ENCODE data around the gene STK17B.
"Not testable (repeated sequence)": the region's sequence is repeated elsewhere in the genome, so short reads cannot be mapped to it uniquely, and the experiment has no call there.

STK17B gene

GRCh38 chr2:196105951-196106350, 65.4 kb downstream of the STK17B start:
- no peak for DNase-seq

GRCh38 chr2:196104066-196104465, 67.3 kb downstream of the STK17B start:
- DNase-seq = no peak

- DNase-seq = no peak
Observed at GRCh38 chr2:196103626-196104025, 67.8 kb downstream of the STK17B start.

DNA sequence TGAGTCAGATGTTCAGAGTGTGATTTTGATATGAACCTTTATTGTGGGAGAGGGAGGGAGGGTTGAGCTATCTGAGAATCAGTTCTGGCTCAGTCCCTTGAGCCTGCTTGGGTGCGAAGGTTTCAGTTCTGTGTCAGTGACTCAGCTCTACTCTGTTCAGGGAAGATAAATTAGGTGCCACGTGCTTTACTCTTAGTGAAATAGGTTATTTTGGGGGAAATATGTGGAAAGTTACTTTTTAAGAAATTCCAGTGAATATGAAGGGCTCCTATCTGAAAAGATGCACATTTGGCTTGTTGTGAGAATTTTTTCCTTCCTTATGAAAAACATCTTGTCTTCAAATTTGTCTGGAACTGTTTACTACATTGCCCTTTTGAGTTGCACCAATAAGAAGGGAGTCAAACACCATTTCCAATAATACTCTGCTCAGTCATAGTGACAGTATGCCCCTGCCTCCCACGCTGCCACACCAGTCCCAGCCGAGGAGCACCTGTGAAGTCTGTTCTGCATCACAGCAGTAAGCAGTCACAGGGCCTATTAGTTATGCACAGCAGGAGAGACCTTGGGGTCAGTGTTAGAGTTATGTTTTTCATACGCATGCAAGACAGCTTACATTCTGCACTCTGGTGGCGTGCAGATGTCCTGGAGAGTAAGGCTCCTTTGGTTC, 69.9 kb downstream of the STK17B start:
- no peak for DNase-seq

DNA sequence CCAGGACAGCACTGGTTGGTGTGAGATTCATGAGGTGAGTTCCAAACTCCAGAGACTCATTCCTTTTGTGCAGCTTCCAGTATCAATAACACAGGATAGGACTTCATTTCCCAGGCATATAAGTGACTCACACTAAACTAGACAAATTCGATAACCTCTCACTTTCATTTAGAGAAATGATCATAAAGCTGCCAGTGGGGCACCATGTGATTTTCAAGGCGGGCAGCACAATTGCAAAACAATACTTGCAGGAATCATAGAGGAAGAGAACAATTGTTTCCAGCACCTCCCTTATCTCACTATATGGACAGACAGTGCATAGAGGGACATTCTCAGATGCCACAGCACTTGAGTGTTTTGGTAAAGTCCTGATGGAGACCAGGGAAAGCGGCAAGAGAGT, 71.5 kb downstream of the STK17B start:
- DNase-seq = no peak

DNA sequence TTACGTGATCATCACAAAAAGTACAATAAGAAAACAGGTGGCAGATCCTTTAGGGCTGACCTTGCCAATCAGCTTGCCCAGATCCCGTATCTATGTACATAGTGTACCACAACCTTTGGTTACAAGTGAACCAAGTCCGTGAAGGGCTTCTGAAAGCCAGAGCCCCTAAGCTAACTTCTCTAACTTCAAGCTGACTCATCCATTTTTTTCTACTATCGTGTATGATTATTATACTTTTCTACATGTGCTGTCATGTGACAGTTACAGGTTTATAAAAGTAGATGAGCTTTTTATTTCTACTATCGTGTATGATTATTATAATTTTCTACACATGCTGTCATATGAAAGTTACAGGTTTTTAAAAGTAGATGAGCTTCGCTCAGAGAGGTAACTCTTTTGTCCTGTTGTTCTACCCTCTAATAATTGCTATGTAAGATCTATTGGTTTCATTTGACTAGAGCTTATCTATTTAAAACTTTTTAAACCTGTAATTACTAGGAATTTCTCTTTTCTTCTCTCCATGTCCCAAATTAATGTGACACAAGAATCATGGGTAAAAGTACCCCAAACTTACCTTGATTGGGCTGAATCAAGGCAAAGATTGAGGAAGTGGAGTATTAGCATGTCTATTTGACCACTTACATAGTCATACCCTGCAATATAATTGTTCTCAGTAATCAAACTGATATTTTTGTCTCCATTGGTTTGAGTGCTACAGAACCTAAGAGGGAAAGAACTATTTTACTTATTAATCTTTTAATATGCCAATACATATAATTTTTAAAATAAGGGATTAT, 73.3 kb downstream of the STK17B start:
- DNase-seq = no peak

DNA sequence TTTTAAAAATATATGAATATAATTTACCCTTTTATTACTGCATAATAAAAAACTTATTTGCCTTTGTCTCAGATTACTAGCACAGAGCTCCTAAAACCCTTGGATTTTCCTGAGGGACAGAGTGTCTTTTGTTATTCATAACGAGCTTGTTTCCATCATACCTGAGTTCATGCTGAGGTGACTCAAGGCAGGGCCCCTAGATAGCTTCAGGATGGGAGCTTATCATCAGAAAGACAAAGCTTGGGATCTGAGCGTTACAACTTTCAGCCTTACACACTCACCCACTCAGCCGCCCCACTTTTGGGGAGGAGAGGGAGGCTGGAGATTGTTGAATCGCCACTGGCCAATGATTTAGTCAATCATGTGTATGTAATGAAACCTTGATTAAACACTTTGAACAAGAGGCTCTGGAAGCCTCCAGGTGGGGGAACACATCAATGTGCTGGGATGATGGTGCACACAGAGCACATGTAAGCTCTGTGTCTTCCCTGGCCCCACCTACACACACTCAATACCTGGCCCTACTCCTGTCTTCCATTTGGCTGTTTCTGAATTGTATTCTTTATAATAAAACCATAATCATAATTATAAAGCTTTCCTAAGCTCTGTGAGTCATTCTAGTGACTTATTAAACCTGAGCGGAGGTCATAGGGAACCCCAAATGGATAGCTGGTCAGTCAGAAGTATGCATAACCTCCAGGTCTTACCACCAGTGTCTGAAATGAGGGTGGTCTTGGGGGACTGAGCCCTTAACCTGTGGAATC, 74.2 kb downstream of the STK17B start:
- no peak for DNase-seq

DNA sequence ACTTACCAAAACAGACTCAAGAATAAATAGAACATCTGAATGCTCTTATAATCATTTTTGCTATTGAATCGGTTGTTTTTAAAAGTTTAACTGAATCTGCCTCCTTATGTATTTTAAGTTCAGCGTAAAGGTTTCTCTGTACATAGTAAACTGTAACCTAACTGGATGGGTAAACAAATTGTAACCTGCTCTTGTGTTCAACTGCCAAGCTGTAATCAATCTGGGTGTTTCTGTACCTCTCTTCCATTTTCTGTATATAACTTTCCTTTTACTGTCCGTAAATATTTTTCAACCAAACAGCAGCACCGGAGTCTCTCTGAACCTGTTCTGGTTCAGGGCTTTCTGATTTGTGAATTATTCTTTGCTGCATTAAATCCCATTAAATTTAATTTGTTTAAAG, 75.1 kb downstream of the STK17B start:
- DNase-seq = no peak

DNA sequence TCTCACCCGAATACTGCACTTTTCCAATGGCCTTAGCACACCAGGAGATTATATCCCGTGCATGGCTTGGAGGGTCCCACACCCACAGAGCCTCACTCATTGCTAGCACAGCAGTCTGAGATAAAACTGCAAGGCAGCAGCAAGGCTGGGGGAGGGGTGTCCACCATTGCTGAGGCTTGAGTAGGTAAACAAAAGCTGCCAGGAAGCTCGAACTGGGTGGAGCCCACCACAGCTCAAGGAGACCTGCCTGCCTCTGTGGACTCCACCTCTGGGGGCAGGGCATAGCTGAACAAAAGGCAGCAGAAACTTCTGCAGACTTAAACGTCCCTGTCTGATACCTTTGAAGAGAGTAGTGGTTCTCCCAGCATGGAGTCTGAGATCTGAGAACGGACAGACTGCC, 81.9 kb downstream of the STK17B start:
- DNase-seq = not testable (repeated sequence)

- DNase-seq = no peak
Observed at GRCh38 chr2:196088203-196088602, 83.2 kb downstream of the STK17B start.

- no peak for DNase-seq
Observed at GRCh38 chr2:196086517-196087368, 84.6 kb downstream of the STK17B start.

DNA sequence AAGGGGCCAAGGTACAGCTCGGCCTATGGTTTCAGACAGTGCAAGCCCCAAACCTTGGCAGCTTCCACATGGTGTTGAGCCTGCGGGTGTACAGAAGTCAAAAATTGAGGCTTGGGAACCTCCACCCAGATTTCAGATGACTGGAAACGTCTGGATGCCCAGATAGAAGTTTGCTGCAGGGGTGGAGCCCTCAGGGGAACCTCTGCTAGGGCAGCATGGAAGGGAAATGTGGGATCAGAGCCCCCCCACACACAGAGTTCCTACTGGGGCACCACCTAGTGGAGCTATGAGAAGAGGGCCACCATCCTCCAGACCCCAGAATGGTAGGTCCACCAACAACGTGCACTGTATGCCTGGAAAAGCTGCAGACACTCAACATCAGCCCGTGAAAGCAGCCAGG, 87.8 kb downstream of the STK17B start:
- DNase-seq = no peak

Data from amniotic stem cell (primary cell).